Dermis blood vessel endothelial cell (primary cell): Measurements from ENCODE around the gene ITIH1. TPM values are rescaled to one million over a fixed set of nuclear protein-coding genes. Genes with fewer than 3 reads are reported as not detected.
"Not testable (repeated sequence)": the region's sequence is repeated elsewhere in the genome, so short reads cannot be mapped to it uniquely, and the experiment has no call there.

ENCODE experiments used
- DNase-seq: peaks from one replicate; pipeline ENCODE4 v3.0.0; 2010
- total RNA-seq: library from RNA; depleted of rRNA; stranded (reverse); fragments of >200 nt; gene quantifications from 2 replicates; pipeline ENCODE4 v1.2.3, GENCODE V29; 2014

ITIH1 gene
- total RNA-seq, 1 donor from 2014 or later: not detected

DNA sequence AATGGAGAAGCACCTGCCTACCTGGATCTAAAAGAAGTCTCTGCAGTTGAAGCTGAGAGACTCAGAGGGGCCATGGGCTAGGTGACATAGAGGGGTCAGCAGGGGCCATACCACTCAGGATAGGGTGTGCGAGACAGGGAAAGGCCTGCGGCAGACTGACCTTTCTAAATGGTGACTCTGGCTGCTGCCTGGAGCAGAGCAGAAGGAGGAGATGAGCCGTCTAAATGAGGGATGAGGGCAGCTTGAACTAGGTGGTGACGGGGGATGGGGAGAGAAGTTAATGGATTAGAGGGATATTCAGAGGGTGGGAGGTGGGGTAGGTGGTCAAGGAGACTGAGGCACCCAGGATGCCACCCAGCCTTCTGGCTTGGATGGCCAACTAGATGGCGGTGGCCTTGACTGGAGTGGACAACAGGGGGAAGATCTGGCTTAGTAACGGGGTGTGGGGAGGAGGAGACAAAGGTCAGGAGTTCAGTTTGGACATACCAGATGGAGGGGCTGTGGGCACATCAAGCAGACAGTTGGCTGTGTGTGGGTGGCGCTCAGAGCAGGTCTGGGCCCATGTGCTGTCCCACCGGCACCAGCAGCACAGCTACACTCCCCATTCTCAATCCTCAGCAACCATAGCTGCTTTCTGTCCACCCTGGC is 3.2 kb upstream of the ITIH1 start:
- DNase-seq: no peak

DNA sequence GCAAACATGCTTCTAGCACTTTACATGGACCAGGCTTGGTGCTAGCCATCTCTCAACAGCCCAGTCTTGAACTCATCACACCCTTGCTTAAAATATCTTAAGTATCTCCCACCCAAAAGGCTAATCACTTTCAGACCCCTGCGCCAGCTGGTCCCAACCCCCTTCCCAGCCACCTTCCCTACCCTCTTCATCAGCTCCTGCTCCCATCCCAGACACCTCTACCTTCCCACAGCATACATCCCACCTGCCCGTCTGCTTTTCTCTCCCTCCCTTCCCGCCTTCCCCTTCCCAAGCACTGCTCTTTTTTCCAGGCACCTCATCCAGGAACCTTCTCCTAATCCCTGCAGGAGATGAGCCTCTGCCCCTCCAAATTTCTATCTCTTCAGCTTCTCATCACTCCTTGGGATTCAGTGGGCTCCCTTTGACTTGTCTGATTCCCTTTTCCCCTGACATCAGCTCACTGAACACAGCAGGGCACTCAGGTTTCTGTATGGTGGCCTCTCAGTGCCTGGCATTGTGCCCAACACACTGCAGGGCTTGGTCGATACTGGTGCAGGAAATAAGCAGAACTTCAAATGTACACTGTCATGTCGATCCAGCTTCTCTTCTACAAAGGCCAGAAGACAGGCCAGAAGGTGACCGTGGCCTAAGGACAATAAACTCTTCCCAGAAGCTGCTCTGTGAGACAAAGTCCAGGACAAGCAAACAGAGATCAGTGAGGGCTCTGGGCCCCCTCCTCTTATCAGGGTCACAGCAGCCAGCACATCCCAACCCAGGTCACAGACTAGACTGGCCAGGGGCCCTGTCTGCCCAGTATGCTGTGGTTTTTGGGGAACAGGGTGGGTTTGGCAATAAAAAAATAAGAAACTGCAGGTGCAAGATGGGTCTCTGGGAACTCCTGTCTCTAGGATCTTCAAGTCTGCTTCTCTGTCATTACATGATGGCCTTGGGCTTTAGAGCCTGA is 2.2 kb upstream of the ITIH1 start:
- no peak for DNase-seq

GRCh38 chr3:52775877-52776276 is 1.5 kb upstream of the ITIH1 start:
- DNase-seq: no peak

DNA sequence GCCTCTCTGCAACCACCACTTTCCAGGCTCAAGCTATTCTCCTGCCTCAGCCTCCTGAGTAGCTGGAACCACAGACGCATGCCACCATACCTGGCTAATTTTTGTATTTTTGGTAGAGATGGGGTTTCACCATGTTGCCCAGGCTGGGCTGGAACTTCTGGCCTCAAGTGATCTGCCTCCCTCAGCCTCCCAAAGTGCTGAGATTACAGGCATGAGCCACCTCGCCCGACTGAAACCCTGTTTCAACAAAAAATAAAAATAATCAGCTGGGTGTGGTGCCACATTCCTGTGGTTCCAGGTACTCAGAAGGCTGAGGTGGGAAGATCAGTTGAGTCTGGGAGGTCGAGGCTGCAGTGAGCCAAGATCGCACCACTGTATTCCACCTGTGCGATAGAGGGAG is 913 bp upstream of the ITIH1 start:
- not testable (repeated sequence) for DNase-seq

- DNase-seq: no peak
These were observed 783 bp downstream of the ITIH1 start for GRCh38 chr3:52777959-52778805.

- DNase-seq: no peak
These were observed 1.8 kb downstream of the ITIH1 start for GRCh38 chr3:52779011-52779836.

- no peak for DNase-seq
These were observed 2.6 kb downstream of the ITIH1 start for GRCh38 chr3:52779837-52780585.

DNA sequence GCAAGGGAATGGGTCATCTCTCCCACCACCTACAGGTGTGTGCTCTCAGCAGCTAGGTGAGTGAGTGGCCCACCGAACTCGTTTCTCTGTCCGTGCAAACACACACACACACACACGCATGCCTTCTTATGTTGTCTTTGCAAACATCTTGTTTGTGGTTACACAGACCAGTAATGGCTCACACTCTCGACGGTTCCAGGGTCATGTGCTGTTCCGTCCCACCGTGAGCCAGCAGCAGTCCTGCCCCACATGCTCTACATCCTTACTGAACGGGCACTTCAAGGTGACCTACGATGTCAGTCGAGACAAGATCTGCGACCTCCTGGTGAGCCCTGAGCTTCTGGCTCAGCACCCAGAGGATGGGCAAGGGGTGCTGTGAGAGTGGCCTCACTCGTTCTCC is 4.3 kb downstream of the ITIH1 start:
- DNase-seq: no peak

- DNase-seq: no peak
These were observed 5.2 kb downstream of the ITIH1 start for GRCh38 chr3:52782412-52783210.

GRCh38 chr3:52783211-52783555 is 5.8 kb downstream of the ITIH1 start:
- DNase-seq: no peak

- no peak for DNase-seq
These were observed 6.7 kb downstream of the ITIH1 start for GRCh38 chr3:52784021-52784621.

DNA sequence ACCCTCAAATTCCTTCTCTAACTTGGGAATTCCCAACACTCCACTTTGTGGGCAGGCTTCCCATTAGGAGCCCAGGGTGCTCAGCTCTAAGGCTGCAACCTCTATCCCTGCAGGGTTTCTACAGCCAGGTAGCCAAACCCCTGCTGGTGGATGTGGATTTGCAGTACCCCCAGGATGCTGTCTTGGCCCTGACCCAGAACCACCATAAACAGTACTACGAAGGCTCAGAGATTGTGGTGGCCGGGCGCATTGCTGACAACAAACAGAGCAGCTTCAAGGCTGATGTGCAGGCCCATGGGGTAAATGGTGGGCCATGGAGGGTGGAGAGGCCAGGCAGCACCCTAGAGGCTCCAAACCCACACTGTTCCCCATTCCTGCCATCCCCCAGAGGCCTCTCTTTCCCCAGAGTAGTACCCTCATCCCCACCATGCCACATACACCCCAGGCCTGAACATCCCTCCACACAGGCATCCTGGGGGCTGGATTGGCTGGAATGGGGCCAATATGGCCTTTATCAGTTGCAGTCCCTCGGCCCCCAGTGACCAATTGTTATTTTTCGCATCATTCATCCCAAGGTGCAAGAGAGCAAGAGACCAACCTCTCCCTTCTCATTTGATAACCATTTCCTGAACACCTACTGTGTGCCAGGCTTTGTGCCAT is 7.7 kb downstream of the ITIH1 start:
- no peak for DNase-seq

GRCh38 chr3:52786330-52787215 is 9.2 kb downstream of the ITIH1 start:
- no peak for DNase-seq

- DNase-seq: no peak
These were observed 9.8 kb downstream of the ITIH1 start for GRCh38 chr3:52787246-52787645.

DNA sequence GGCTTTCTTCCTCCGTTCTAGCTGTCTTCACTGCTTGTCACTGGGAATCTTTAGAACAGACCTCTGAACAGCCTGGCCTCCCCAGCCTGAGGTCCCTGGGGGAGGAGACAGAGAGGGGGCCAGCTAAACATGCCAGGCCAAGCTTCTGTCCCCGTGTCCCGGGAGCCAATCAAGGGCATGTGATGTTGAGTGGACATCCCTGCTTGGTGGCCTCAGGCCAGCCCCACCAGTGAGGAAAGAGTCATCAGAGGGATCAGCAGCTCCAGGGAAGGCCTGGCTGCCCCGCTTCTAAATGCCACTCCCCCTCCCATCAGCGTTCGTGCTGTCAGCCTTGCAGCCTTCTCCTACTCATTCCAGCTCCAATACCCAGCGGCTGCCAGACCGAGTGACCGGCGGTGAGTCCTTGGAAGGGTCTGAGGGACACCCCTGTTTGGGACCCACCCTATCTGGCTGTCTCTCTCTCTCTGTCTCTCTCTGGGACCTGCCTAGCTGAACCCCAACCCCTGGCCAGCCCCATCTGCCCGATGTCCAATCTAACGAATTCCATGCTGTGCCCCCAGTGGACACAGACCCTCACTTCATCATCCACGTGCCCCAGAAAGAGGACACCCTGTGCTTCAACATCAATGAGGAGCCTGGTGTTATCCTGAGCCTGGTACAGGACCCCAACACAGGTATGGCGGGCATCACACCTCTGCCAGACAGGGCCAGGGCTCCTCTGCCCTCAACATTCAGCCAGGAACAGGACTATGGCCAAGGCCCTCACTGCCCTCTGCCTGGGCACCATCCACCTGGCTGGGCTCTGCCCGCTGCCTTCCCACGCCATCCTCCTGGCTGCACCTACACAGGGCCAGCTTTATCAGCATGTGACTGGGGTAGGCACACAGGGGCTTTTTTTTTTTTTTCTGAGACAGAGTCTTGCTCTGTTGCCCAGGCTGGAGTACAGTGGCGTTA is 10.6 kb downstream of the ITIH1 start:
- DNase-seq: no peak

DNA sequence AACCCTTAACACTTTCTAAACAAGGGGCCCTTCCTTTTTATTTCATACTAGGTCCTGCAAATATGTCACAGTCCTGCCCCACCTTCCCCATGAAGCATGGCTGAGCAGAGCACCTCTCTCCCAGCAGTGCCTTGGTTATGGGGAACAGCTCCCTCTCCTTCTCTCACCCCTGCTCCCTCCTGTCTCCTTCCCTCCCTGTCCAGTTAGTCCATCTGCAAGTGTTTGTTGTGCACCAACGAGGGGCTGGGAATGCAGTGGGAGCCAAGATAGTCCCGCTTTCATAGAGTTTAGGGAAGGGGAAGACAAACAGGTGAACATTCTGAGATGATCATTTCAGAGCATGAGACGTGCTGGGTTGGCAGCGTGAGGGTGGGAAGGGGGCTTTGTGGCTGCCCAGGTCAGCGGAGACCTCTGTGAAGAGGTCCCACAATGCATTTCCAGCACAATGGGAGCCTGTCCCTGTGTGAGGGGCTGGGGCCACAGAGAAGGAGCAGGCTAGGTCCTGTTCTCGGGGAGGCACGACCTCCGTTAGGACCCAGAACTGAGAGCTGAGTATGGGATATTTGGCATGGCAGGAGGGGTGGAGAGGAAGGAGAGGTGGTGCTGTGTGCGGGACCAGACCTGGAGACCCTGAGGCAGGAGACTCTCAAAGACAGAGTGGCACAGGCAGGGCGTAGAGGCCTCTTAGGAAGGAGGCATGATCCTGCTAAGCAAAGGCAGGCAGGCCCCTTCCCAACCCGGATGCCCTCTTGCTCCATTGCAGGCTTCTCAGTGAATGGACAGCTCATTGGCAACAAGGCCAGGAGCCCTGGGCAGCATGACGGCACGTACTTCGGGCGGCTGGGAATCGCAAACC is 11.7 kb downstream of the ITIH1 start:
- DNase-seq: no peak

DNA sequence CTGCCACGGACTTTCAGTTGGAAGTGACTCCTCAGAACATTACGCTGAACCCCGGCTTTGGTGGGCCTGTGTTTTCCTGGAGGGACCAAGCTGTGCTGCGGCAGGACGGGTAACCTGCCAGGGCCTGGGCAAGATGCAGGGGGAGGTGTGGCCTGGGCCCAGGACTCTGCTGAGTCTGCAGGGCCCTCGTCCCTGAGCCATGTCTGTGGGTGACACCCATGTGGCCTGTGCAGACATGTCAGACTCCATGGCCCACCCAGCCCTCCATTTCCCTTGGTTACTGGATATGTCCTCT is 12.3 kb downstream of the ITIH1 start:
- DNase-seq: no peak
